Common myeloid progenitor, CD34-positive (primary cell): ENCODE data around the gene CHD6.
A peak's percentile ranks its signal among the peaks of the same experiment; 100 is the strongest.

ENCODE experiments used
- CTCF ChIA-PET: fragments of 350-600 bp; sonication (Branson Sonifier 250); formaldehyde crosslinking; loops from one replicate; lab custom pipeline; 2021; ENCODE audit warnings: antibody characterized with exemption; lab: Charles Lee
- POLR2A ChIA-PET: fragments of 350-600 bp; sonication (Branson Sonifier 250); formaldehyde crosslinking; loops from one replicate; lab custom pipeline; 2021; ENCODE audit warnings: antibody characterized with exemption; lab: Charles Lee
- DNase-seq, 3 donors: peaks; one replicate each; pipeline versions ENCODE4 v3.0.0 to v3.0.0-alpha.2; 2013
- H3K27ac ChIP-seq, 2 experiments: 1 replicate in 1 of 2; 2 replicates in 1 of 2; pipeline ENCODE4 v1.7.0; 2013; ENCODE audit warnings: inconsistent platforms in 2 of 2, low read length in 2 of 2, mild to moderate bottlenecking in 2 of 2, low read depth in 1 of 2, moderate library complexity in 1 of 2; ENCODE audit not compliant: severe bottlenecking in 2 of 2, insufficient read depth in 1 of 2, poor library complexity in 1 of 2
- H3K27me3 ChIP-seq, 5 experiments: replicated peaks in 2 of 5; 1 replicate in 3 of 5; 2 replicates in 2 of 5; pipeline versions ENCODE4 v1.6.1 to v1.7.0; 2013; ENCODE audit warnings: low read length in 4 of 5, mild to moderate bottlenecking in 2 of 5, moderate library complexity in 2 of 5, inconsistent platforms in 1 of 5; ENCODE audit not compliant: insufficient read depth in 5 of 5, control insufficient read depth in 4 of 5
- H3K36me3 ChIP-seq, 4 experiments: 1 replicate in 2 of 4; 2 replicates in 2 of 4; pipeline versions ENCODE4 v1.6.1 to v1.7.0; 2013; ENCODE audit warnings: low read length in 3 of 4, control low read depth in 1 of 4, mild to moderate bottlenecking in 1 of 4; ENCODE audit not compliant: control insufficient read depth in 4 of 4, insufficient read depth in 4 of 4
- H3K4me1 ChIP-seq, 4 experiments: 1 replicate in 3 of 4; 2 replicates in 1 of 4; pipeline versions ENCODE4 v1.6.1 to v1.7.1; 2013; ENCODE audit warnings: low read length in 3 of 4, mild to moderate bottlenecking in 3 of 4, control low read depth in 1 of 4, inconsistent platforms in 1 of 4, moderate library complexity in 1 of 4; ENCODE audit not compliant: control insufficient read depth in 4 of 4, insufficient read depth in 4 of 4; ENCODE audit errors: control extremely low read depth in 1 of 4
- H3K4me3 ChIP-seq, 7 experiments: 1 replicate in 4 of 7; 2 replicates in 3 of 7; pipeline versions ENCODE4 v1.5.1 to v1.7.0; 2013; ENCODE audit warnings: mild to moderate bottlenecking in 7 of 7, low read length in 6 of 7, moderate library complexity in 6 of 7, inconsistent platforms in 2 of 7, low read depth in 2 of 7, control low read depth in 1 of 7; ENCODE audit not compliant: insufficient read depth in 4 of 7, control insufficient read depth in 1 of 7; ENCODE audit errors: extremely low read depth in 1 of 7
- H3K9me3 ChIP-seq, 5 experiments: 1 replicate in 4 of 5; 2 replicates in 1 of 5; pipeline versions ENCODE4 v1.6.1 to v1.7.1; 2013; ENCODE audit warnings: low read length in 4 of 5, mild to moderate bottlenecking in 2 of 5, inconsistent platforms in 1 of 5, low read depth in 1 of 5, moderate library complexity in 1 of 5; ENCODE audit not compliant: control insufficient read depth in 4 of 5, insufficient read depth in 2 of 5; ENCODE audit errors: control extremely low read depth in 1 of 5
- WGBS: methylation state at CpG from one replicate; pipeline ENCODE4 v1.1.5; 2013; ENCODE audit not compliant: insufficient coverage; 5-methylcytosine and 5-hydroxymethylcytosine counted together

Gene CHD6

DNA sequence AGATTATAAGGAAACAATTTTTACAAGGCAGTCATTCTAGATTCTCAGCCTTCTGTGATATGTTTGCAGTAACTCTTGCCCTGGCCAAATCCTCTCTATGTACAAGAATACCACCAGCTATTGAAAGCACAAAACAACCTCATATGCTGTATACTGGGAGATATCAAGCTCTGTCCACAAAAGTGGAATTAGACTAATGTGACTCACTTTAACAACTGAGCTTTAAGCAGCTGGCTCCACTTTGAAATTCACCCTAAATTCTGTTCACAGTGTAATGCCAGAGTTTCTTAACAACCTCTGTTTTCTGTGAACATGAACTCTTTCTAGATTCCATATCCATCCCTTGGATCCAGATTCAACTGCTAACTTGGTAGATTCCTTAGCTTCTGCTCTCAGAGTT, 47.6 kb downstream of the CHD6 start:
- Histone ChIP-seq H3K4me3 (no peak overlapping the region), H3K4me1 (peaks cover 0 to 16% (median 8%) of the 10 kb centered on the region in 4 experiments), H3K27ac (no peak overlapping the region), H3K9me3 (peaks cover 0 to 9% (median 0%) of the 10 kb centered on the region in 5 experiments), H3K27me3 (no peaks in the 10 kb centered on the region), H3K36me3 (peaks cover 0 to 10% (median 7%) of the 10 kb centered on the region in 4 experiments)
- ChIA-PET POLR2A (interaction anchor here (0.9 to 1.0 kb wide), 2 partner anchors 18 to 44 kb away, joined by 3 to 4 read pairs; no protein-coding TSS in a partner anchor), CTCF (interaction anchor here (0.9 to 2.4 kb wide), 4 partner anchors 9 to 38 kb away, joined by 3 to 5 read pairs (median 4); no protein-coding TSS in a partner anchor)
- DNase-seq: no peak

- H3K9me3 ChIP-seq: no peaks in the 10 kb centered on the region
- ChIA-PET POLR2A (no interaction called here), CTCF (no interaction called here)
- WGBS: 91% methylated on average over 1 of the region's 2 CpGs
- no peaks in the 10 kb centered on the region for H3K27me3 ChIP-seq
- H3K4me1 ChIP-seq: peaks cover 0 to 6% (median 4%) of the 10 kb centered on the region in 4 experiments
- no peak overlapping the region for H3K4me3 ChIP-seq
- peaks cover 0 to 8% (median 7%) of the 10 kb centered on the region in 4 experiments for H3K36me3 ChIP-seq
- no peak overlapping the region for H3K27ac ChIP-seq
- DNase-seq: no peak
Observed at GRCh38 chr20:41567615-41568014, 50.6 kb downstream of the CHD6 start.

DNA sequence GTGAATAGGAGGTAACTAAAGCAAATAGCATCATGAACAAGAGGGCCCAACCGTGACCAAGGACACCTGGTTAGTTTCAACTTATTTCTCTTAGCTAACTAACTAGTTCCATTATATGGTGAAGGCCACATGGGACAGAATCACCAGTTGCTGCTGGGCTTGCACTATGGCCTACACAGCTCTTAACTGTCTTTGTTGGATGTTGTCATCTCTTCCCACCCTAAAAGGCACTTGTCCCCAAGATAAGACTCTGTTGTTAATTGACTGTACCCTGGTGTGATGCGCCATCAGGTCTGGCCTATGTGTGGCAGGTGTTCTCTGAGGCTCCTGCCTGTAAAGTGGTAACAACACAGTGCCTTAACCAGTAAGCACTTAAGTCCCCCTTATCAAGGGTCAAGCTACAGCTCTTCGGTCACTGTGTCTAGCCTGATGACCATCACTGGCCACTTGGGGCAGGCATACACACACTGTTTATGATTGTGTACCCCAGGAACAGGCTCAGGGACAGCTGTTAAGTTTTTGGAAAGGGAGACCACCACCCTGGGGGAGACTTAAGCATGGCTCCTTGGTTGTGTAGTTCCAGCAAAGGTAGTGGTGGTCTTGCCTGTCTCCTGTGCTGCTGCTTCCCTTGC, 51.2 kb downstream of the CHD6 start:
- ChIA-PET CTCF (no interaction called here), POLR2A (no interaction called here)
- H3K4me3 ChIP-seq: no peak overlapping the region
- DNase-seq: no peak
- H3K9me3 ChIP-seq: no peaks in the 10 kb centered on the region
- H3K27me3 ChIP-seq: no peaks in the 10 kb centered on the region
- peaks cover 0 to 8% (median 7%) of the 10 kb centered on the region in 4 experiments for H3K36me3 ChIP-seq
- 100% methylated on average over 3 of the region's 3 CpGs for WGBS
- H3K4me1 ChIP-seq: peaks cover 0 to under 1% (median 0%) of the 10 kb centered on the region in 4 experiments
- no peak overlapping the region for H3K27ac ChIP-seq

DNA sequence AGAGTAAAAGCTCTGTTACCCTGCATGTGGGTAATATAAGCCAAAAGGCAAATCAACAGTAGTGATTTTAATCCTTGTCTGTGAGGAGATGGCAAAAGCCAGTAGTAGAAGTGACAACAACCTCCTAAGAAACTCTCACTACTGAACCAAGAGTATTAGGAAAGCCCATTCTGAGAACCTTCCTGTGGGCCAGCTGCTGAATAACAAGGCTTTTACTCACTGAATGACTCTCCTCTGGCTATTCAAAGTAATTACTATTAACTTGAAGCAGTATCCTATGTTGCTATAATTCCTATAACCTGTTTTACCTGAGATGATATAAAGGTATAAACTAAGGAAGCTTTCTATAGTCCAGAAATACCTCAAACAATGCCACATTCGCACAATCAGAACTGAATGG, 55.1 kb downstream of the CHD6 start:
- H3K27ac ChIP-seq: no peak overlapping the region
- no peaks in the 10 kb centered on the region for H3K9me3 ChIP-seq
- POLR2A ChIA-PET: no interaction called here
- peaks cover 2 to 10% (median 7%) of the 10 kb centered on the region in 4 experiments for H3K36me3 ChIP-seq
- no peaks in the 10 kb centered on the region for H3K27me3 ChIP-seq
- no CpG with 5 or more reads among the region's 1 CpG for WGBS
- no peak for DNase-seq
- peaks cover 0 to 4% (median 0%) of the 10 kb centered on the region in 4 experiments for H3K4me1 ChIP-seq
- CTCF ChIA-PET: interaction anchor here (1.0 kb wide), 1 partner anchor 16 kb away, joined by 3 read pairs; no protein-coding TSS in a partner anchor
- no peak overlapping the region for H3K4me3 ChIP-seq

DNA sequence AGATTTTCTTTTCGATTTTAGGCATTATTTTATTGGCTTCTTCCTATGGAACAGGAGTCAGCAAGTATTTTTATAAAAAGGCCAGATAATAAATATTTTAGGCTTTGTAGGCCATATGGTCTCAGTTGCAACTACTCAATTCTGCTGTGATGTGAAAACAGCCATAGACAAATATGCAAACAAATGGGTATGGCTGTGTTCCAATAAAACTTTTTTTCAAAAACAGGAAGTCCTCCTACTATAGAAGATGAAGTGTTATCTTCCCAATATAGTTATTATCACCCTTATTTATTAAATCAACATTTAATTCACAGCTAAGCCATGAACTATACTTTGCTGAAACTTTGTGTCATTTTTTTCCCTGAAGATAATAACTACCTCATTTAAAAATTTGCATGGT, 57.2 kb downstream of the CHD6 start:
- H3K27ac ChIP-seq: no peak overlapping the region
- ChIA-PET CTCF (interaction anchor here (1.0 to 1.4 kb wide), 3 partner anchors 10 to 40 kb away, joined by 3 to 5 read pairs (median 4); no protein-coding TSS in a partner anchor), POLR2A (no interaction called here)
- no peak overlapping the region for H3K4me3 ChIP-seq
- H3K9me3 ChIP-seq: peaks cover 0 to 5% (median 0%) of the 10 kb centered on the region in 5 experiments
- peak in 1 of 3 donors; percentile 14 for DNase-seq
- peaks cover 0 to 10% (median 3%) of the 10 kb centered on the region in 4 experiments for H3K36me3 ChIP-seq
- no CpG with 5 or more reads among the region's 1 CpG for WGBS
- no peaks in the 10 kb centered on the region for H3K27me3 ChIP-seq
- H3K4me1 ChIP-seq: peaks cover 0 to 4% (median 0%) of the 10 kb centered on the region in 4 experiments

GRCh38 chr20:41559658-41560057, 58.5 kb downstream of the CHD6 start:
- Histone ChIP-seq H3K9me3 (peaks cover 0 to 5% (median 0%) of the 10 kb centered on the region in 5 experiments), H3K36me3 (peaks cover 0 to 10% (median 3%) of the 10 kb centered on the region in 4 experiments), H3K27me3 (no peaks in the 10 kb centered on the region), H3K4me1 (peaks cover 0 to 4% (median 0%) of the 10 kb centered on the region in 4 experiments), H3K4me3 (no peak overlapping the region), H3K27ac (no peak overlapping the region)
- CTCF ChIA-PET: interaction anchor here (0.9 to 1.5 kb wide), 2 partner anchors 12 kb away, joined by 4 to 5 read pairs; no protein-coding TSS in a partner anchor
- DNase-seq: no peak
- 92% methylated on average over 5 of the region's 5 CpGs for WGBS
- POLR2A ChIA-PET: no interaction called here
